SIG-M5 (cell line): ENCODE results near the gene AOC3.

Experiments
- DNase-seq: peaks from one replicate; lab custom pipeline; 2025; lab: John Stamatoyannopoulos, UW

AOC3 gene, protein sequence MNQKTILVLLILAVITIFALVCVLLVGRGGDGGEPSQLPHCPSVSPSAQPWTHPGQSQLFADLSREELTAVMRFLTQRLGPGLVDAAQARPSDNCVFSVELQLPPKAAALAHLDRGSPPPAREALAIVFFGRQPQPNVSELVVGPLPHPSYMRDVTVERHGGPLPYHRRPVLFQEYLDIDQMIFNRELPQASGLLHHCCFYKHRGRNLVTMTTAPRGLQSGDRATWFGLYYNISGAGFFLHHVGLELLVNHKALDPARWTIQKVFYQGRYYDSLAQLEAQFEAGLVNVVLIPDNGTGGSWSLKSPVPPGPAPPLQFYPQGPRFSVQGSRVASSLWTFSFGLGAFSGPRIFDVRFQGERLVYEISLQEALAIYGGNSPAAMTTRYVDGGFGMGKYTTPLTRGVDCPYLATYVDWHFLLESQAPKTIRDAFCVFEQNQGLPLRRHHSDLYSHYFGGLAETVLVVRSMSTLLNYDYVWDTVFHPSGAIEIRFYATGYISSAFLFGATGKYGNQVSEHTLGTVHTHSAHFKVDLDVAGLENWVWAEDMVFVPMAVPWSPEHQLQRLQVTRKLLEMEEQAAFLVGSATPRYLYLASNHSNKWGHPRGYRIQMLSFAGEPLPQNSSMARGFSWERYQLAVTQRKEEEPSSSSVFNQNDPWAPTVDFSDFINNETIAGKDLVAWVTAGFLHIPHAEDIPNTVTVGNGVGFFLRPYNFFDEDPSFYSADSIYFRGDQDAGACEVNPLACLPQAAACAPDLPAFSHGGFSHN

DNA sequence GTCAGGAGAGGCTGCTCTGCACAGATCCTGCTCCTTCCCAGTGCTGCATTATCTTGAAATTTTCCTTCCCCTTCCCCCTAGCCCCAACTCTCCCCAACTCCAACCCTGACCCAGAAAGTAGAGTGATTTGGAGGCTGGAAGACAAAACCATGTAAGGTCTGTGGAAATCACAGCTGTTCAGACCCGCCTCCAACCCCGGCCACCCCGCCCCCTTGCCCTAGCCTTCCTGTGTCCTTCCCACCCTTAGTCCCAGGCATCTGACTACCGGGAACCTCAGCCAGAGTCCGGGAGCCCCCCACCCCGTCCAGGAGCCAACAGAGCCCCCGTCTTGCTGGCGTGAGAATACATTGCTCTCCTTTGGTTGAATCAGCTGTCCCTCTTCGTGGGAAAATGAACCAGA, at the start of gene AOC3:
Gene AOC3 (plus strand): TSS at position 246 of the 400 bp plus-strand sequence. CDS start 145 bp downstream, at position 391.
- DNase-seq, result no peak

DNA sequence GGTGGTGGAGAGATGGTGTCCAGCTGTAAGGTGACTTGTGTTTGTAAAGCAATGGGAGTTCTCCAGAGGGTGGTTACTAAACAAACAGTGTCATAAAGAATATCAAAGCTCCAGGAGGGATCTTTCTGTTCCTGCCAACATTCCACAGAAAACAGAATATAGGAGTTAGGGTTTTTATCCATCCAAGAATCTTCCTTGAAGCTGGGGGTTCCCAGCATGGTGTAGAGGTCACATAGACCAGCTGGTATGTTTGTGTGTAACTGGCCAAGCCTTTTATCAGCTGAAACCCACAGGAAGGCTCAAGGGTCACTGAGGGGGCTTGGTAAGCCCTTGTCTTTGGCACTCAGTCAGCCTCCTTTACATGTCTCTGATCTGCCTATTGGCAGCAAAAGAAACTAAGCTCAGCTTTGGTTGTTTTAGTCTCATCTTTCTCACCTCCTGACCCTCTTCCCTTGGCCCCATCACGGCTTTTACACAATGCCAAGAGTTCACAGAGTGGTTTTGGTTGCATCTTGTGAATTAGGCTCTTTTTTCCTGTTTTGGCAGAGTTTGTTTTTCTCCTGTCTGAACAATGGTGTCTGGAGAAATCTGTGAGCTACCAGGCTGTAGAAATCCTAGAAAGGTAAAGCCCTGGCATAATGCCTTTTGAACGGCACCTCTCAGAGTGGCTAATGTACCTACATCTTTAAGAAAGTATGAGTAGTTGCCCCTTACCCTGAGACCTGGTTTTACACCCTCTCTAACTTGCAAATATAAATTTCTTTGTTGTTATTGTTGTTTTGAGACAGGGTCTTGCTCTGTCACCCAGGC, 47.7 kb upstream of the AOC3 start:
- DNase-seq, result no peak

DNA sequence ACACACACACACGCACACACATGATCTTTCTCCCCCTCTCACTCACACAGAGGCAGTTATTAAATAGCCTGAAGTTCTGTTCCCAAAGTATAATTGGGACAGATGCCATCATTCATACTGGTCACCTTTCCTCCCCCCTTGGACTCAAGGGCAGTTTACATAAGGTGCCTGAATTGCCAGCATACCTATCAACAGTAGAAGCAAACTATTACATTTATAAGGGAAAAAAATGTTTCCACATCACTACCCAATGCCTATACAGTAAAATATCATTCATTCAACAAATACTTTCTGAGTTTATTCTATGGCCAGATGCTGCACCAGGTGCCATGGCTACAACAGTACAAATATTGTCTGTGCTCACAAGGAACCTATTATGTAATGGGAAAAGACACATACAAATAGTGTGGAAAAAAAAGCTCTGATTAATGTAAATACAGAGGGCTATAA, 46.1 kb upstream of the AOC3 start:
- DNase-seq, result no peak

DNA sequence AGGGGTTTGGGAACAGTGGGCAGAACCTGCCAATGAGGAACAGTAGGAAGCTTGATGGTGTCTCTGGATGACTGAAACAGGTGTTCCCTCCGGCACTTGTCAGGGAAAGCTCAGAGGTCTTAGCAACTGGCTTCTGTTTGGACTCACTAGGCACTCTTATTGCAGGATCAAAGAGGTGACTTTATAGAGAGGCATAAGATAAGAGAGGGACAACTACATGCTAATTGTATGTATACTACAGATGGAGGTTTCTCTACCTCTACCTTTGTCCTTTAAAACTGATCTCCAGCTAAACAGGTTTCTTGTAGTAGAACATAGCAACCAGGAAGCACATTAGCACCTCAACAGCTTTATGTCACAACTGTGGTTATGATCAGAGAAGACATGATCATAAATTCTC, 44.8 kb upstream of the AOC3 start:
- no peak for DNase-seq

DNA sequence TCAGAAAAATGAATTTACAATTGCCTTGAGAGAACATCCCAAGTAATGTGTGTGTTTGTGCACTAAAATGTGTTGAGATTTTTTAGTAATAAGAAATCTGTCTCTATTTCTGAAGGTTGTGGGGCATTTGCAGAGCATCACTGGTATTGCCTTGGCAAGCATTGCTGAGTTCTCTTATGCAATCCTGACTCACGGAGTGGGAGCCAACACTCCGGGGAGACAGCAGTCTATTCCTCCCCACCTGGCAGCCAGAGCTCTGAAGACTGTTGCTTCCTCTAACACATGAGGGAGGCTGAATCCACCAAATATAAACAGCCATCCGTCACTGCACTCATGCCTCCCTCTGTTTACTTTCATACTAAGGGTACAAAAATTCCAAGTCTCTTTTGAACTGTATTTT, 41.7 kb upstream of the AOC3 start:
- DNase-seq, result no peak

DNA sequence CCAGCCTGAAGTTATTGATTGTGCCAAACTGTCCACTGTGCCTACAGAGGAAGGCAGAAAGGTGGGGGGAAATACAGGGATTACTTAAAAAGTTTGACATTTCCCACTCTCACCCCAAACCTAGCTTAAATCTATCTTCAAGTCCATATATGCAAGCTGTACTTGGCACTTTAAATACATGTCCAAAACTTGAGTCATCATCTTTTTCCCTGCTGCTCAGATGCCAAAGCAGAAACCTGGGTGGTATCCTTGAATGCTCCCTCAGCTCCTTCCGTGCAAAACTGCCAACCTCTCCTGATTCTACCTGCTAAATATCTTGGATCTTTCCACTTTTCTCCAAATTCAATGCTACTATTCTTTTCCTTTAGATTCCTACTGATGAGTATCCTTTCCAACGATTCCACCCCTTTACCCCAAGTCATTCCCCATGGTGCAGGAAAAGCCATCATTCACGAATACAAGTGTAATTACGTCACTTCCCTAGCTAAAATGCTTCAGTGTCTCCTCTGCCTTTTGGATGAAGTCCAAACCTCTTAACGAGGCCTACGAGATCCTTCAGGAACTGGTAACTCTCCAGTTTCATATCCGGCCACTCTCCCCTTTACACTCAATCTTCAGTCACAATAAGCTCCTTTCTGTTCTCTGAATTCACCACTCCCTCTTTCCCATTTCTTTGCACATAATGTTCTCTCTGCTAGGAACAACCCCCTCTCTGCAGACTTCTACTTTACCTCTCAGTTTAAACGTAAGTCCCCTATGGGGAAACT, 36.2 kb upstream of the AOC3 start:
- DNase-seq, result no peak

DNA sequence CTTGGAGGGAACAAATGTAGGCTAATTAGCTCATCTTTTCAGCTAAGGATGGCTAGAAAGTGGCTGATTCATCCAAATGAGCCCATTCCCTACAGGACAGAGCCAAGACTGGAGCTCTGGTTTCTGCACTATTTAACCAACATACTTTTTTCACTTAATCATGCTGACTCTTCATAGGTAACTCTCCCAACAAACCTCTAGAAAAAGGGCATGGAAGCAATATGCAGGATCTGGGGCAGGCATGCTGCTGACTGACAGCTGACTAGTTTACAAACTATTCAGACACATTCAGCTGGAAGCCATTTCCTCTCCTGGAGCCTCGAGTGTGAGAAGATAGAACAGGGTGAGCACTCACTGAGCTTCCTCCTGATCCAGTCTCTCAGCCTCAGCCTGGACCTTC, 33.1 kb upstream of the AOC3 start:
- no peak for DNase-seq

DNA sequence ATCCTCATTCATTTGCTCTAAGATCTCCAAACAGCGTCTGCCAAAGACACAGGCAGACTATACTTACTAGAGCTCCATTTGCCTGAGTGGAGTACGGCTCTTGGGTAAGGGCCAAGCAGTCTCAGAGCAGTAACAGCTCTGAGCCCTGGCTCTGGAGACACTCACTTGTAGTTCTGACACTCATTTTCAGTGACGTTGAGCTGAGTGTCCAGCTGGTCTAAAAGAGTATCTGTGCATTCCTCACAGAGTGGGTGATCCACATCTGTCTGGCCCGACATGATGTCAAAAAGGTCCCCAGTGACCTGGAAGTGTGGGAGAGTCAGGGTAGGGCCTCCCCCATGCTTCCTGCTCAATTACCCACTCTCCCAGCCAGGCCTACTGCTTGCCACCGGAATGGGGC, 32.6 kb upstream of the AOC3 start:
- no peak for DNase-seq

DNA sequence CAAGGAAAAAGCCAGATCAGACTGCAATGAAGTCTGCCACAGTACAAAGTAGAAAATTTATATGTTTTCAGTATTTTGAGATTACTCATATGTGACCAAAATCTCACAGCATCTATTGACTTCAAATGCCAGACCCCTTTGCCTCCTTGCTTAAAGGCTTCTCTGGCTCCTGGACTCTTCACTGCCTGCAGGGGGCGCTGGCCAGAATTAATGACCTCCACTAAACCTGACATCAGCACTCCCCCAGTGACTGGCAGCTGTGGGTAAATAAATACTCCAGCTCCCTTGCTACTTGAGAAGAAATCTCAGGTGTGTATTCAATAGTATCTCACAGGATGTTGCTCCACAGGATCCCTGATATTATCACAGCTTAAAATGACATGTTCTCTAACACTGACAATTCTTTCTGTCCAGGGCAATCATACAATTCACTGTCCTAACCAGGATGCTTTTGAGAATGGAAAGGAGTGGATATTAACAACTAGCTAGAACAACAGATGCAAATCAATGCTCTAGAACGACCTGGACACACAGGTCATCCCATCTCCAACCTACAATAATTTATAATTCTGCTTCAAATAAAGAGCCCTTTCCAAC, 31.0 kb upstream of the AOC3 start:
- DNase-seq, result no peak

DNA sequence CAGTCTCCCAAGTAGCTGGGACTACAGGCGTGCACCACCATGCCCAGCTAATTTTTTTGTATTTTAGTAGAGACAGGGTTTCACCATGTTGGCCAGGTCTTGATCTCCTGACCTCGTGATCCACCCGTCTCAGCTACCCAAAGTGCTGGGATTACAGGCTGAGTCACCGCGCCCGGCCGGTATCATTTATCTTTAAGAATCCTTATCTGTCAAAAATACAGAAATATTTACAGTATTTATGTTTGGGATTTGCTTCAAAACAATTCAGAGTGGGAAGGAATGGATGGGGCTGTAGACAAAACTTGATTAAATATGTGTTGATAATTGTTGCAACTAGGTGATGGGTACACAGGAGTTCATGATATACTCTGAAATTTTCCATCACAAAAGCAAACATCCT, 29.8 kb upstream of the AOC3 start:
- no peak for DNase-seq

DNA sequence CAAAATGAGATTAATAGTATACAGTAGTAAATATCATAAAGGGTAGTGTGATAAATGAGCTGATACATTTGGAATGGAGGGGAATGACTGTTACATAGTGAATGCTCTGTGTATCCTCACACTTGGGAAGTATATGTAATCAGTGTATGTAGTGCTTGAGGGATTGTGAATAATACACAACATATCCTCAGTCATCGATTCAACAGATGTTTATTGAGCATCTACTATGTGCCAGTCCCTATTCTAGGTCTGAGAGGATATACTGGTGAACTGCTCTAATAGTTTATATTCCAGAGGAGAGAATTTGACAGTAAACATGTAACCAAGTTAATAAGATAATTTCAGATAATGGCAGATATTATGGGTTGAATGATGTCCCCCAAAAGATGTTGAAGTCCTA, 23.5 kb upstream of the AOC3 start:
- no peak for DNase-seq

DNA sequence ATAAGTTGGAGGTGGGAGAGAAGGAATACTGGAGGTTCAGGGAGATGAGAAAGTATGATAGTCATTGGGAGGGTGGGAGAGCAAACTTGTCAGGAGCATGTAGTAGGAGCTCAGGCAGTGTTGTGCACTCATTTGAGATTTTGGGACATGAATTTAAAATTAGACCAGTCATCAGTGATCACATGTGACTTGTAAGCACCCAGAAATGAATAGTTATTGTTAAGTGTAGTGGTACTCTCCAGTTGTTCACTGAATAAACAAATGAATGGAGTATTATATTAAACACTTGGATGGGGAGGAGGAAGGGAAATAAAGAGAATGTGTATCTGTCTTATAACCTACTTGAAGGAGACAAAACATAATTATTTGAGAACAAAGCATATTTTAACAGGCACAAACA, 20.0 kb upstream of the AOC3 start:
- no peak for DNase-seq

DNA sequence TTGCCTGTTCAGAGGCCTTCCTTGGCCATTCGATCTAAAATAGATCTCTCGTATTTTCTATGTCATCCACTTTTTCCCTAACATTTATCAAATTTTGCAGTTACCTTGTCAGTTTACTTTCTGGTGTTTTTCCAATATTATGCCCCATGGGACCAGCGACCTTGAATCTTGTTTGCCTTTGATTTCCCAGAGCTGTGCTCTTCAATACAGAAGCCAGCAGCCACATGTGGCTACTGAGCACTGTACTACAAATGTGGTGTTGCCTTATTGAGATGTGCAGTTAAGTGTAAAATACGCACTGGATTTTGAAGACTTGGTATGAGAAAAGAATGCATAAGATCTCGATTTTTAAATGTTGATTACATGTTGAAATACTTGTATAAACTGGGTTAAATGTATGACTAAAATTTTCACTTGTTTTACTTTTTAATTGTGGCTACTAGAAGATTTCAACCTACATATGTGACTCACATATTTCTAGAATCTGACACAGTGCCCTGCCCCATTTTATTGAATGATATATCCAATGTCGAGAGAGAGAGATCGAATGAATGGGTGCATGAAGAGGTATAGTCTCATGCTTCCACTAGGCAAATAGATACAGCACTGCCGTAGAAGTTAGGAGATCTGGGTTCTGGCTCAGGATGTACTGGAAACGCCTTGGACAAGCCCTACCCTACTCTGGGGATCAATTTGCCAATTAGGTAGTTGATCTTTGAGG, 18.6 kb upstream of the AOC3 start:
- no peak for DNase-seq

DNA sequence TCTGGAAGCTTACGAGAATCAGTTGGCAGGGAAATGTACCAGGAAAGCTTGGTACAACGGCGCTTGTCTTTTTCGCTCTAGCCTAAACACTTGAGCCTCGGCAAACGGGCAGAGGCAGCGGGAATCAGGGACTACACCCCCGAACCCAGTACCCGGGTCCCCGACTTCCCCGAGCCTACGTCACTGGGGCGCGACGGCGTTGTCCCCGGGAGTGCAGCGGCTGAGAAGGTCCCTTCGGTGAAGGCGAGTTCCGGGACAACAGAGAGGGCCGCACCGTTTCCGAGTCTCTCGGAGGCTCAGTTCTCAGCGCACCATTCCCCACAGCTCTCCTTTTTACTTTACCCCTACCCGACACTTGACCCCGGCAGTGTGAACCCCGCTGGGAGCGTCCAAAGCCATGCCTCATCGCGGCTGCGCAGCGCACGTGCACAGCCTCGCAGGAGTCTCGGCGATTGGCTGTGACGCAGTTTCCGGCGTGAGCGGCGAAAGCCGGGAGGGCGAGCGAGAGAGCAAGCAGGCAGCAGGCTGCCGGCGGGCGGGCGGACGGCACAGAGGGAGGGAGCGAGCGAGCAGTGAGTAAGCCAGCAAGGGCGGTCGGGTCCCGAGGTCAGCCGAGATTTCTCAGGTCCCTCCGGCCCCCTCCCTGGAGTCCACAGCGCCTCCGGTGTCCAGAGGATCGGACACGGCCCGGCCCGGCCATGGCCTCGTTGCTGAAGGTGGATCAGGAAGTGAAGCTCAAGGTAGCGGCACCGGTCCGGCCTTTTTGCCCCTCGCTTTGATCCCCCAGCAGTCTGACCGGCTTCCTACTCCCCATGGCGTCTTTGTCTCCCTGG, 17.8 kb upstream of the AOC3 start, which contains the start of gene PSME3:
Gene PSME3 (plus strand): TSS at position 464 of the 833 bp plus-strand sequence. CDS start 235 bp downstream, at position 699.
- no peak for DNase-seq

DNA sequence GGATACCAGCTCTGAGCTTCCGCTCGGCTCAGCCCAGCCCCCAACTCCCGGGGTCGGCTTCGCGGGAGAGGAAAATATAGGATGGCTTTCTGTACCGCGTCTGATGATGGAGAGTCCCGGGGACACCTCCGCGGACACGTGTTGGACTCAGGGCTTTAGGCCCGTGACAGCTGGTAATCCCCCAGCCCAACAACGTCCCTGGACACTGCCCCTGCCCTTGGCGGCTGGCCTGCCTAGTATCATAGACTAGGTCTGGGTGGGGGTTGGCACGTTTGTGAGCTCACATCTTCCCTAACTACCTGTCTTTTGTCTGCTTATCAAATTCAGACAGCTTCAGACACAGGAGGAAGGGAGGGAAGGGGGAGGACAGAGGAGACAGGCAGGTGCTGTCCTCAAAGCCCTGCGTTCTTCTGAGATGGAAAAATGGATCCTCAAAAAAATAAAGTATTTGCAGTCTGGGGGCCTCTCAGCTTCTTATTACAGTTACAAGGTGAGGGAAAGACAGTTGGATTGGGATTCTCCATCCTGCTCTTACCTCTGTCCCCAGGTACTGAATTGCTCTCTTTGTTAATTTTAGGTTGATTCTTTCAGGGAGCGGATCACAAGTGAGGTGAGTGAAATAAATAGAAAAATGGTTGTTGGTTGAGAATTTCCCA, 17.1 kb upstream of the AOC3 start:
- no peak for DNase-seq

DNA sequence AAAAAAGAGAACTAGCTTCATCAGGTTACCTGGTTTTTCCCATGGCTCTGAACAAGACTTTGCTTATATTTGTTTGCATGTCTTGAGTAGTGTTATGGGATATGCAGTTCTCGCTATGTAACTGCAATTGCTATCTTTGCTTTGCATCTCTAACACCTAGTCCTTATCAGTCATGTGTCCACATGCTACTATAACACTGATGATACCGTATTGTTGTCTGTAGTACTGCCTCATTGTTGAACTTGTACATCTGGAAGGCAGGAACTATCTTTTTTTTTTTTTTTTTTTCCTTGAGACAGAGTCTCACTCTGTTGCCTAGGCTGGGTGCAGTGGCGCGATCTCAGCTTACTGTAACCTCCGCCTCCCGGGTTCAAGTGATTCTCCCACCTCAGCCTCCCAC, 15.3 kb upstream of the AOC3 start:
- DNase-seq, result no peak

DNA sequence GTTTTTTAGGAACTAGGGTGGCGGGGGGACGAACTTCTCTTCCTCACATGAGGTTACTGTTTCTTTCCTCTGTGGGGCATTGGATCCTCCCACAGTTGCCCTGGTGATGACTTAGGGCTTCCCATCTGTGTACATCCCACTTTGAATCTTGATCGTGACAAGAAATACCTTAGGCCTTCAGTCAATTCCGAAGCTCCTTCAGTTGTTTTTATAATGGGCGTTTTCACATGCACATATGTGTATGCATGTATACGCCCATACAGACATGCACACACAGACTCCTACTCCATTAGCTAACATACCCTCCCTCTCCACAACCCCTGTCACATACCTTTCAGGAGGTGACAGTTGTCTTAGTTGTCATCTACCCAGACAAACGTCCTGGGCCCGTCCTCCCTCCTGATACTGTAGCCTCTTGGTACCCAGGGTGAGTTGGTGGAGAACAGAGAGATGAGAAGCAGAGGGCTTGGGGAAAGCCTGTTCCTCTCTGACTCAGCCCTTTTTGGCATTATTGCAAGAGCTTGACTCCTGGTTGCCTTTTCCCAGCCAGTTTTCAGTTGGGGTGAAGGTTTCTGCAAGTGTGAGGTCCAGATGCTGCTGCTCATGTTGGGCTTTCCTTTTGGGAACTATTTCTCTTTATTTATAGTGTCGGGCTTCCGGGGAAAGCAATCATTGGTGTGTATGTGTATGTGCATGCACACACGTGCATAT, 8.9 kb upstream of the AOC3 start:
- DNase-seq, result no peak

DNA sequence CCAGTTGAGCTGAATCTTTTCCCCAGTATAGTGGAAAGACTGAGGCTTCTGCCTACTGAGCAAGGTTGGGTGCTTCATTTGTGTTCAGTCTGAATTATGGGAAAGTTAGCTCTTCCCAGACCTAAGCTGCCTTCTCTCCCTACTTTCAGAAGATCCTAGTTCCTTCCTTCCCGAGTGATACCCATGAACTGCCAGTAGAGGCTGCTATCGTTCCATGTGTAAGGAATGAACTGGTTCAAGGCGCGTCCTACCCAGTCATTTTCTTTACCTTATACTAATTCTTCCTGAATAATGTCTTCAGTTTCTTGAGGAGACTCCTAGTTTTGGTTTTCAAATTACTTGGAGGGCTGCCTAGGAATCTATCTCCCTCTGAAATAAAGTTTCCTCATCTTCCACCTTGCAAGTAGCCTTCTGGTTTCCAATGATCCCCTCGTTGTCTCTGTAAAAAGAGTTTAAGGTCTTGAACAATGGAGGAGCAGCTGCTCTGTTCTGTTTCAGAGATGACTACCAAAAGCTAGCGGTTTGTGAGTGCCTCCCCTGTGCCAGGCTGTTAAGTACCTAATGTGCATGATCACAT, 7.6 kb upstream of the AOC3 start:
- no peak for DNase-seq
